ENCODE results near the gene TAF3.

GRCh38 chr10:7969623-7970022 lies 151.3 kb downstream of the TAF3 start:
- no peak for TF ChIP-seq POLR2A (IDR thresholded peaks at IDR 0.05)
- no peak for TF ChIP-seq CTCF (IDR thresholded peaks at IDR 0.05)
- TF ChIP-seq EP300 (IDR thresholded peaks at IDR 0.05): no peak
